GM18867 (cell line): ENCODE results near the gene HECTD4.
"Not testable (repeated sequence)": the region's sequence is repeated elsewhere in the genome, so short reads cannot be mapped to it uniquely, and the experiment has no call there.

Experiments
- ATAC-seq: cut with Tn5 transposase; IDR thresholded peaks from one replicate; pipeline ENCODE4 v1.9.1; 2021; ENCODE audit warnings: mild to moderate bottlenecking, moderate library complexity; ENCODE audit not compliant: unreplicated experiment

Gene HECTD4

DNA sequence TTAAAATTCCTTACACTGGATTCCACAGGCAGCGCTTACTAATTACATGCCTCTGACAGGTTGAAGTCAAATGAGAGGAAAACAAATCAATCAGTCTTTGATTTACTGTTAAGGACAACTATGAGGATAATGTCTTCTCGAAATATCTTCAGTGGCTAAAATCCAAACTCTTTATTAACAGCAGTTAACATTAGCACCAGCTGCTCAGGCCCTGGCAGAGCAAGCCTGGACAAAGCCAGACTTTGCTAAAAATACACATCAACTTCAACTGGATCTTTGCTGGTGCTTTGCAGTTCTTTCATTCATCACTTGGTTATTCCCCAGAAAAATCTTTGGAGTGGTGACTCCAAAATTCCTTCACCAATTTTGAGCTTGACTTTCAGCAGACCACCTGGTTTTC, 98.7 kb downstream of the HECTD4 start:
- ATAC-seq = no peak

DNA sequence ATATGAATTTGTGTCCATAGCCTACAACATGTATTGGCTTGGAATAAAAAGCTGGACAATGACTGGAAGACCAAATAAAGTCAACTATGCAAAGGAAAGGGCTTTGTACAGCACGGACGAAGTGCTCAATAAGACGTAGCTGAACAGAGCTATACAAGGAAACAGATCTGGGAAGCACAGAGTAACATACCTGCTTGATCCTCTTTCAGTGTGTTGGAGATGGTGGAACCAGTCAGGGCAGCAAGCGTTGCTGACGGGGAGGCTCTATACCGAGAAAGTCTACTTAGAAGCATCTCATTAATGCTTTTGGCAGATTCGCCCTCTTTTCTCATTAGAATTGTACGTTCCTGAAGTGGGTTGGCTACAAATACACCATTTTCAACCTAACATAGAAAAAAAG, 99.3 kb downstream of the HECTD4 start:
- ATAC-seq = no peak

DNA sequence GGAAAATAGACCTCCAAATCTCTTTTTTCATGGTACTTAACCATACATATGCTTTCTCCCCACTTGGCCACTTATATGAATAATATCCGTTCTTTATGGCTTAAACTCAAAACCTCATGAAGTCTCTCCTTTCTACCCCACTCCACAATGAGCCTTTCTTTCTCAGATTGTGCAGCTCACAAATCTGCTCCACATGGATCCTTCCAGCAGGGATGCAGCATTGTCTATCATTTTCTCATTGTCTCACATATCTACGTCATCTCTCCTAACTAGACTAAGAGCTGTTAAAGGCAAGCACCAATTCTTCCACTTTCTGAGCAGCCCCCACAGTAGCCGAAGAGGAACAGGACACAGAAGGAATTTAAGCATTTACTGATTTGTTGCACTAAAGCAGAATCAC, 106.4 kb downstream of the HECTD4 start:
- ATAC-seq = no peak

DNA sequence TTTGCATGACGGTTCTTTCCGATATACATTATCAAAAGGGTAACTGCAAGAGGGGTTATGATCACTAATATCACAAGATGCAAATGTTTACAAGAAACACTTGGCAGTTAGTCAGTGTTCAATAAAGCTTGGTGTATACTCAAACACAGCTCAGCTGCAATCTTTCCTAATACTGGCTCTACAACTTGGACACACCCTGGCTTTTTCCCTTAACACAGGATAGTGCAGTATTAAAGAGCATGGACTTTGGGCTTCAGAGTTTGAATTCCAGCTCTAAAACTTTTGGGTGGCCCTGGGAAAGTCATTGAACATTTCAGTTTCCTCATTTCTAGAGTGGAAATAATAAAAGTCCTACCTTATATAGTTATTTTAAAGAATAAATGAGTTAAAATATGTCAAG, 107.0 kb downstream of the HECTD4 start:
- no peak for ATAC-seq

DNA sequence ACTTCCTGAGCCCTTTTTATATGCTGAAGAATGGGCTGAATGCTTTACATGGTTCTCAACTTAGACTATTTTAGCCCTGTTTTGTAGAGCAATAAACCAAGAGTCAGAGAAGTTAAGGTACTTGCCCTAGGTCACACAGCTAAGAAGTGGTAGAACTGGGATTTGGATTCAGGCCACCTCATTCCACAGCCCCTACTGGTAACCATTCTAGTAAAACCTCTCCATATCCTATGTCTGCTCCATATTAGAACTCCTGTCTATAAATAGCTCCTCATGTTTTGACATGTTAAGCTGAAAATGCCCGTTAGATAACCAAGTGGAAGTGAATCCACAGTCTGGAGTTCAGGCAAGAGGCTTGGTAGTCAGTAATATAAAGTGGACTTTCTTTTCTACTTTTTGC, 111.6 kb downstream of the HECTD4 start:
- ATAC-seq = no peak

DNA sequence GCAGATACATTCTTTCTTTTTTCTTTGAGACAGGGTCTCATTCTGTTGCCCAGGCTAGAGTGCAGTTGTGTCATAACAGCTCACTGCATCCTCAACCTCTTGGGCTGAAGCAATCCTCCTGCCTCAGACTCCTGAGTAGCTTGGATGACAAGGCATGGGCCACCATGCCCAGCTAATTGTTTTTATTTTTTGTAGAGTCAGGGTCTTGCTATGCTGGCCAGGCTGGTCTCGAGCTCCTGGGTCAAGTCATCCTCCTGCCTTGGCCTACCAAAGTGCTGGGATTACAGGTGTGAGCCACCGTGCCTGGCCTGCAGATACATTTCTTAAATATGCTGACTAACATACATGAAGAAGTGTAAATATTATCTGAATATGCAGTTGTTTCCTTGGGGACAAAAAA, 115.8 kb downstream of the HECTD4 start:
- ATAC-seq = no peak

DNA sequence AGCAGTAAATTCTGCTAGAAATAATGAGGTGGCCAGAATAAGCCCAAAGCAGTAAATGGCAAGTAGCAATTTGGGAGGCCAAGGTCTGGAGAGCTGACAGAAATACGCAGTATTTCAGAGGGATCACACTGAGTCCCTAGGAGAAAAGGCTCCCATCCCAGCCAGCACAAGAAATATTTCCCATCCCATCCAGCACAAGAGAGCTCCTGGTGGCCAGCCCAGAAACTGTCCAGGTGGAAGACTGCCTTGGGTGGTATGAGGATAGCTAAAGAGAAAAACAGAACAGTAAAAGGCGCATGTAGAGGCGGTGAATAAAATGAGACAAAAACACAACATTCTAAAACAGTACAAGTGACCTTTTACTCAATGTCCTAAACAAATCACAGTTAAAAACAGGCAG, 120.7 kb downstream of the HECTD4 start:
- no peak for ATAC-seq

DNA sequence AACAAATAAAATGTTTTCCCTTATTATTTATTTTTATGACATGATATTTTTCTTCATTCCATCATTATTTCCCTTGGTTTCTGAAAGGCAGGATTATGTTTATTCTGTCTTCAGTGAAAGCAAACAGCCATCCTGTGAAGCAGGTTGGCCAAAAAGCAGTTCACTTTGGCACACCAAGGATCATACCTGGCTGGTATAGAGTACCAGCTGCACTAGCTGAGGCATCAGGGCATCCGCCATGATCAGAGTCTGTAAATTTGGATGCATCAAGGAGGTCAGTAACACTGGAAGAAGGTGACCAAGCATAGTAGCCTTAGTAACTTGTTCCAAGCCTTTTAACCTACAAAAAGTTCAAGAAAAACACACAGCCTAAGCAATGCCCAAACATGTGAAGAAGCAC, 123.3 kb downstream of the HECTD4 start:
- no peak for ATAC-seq

DNA sequence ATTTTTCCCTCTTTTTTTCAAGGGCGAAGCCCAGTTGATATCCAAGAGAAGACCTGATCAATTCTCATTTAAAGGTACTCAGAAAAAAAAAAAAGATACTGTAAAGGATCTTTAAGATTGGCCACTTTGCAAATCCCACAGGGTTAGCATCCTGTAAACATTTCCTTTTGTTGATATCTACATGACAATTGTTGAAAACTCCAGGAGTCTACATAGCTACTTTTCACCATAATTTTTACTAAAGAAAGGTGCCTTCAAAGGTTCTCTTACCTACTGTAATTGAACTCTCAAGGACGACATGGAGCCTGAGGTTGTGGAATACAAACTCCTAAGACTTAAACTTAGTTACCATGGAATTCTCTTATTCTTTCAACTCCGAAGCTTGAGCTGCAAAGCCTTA, 125.5 kb downstream of the HECTD4 start:
- no peak for ATAC-seq

DNA sequence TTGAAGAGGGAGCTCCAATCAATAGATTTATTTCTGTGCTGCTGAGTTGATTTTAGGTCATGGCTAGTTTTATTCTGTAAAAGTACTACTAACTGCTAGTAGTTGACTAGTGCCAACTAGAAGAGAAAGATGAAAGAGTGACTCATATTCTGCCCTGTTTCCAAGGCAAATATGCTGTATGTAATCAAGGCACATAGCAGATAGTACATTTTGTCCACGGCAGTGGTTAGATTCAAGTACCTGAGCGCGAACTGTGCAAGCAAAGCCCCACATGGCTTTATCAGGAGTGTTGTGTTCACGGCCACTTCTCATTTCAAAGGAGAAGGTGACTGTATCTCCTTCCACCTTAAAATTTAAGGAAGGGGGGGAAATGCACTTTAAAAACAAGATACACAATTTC, 130.0 kb downstream of the HECTD4 start:
- no peak for ATAC-seq

DNA sequence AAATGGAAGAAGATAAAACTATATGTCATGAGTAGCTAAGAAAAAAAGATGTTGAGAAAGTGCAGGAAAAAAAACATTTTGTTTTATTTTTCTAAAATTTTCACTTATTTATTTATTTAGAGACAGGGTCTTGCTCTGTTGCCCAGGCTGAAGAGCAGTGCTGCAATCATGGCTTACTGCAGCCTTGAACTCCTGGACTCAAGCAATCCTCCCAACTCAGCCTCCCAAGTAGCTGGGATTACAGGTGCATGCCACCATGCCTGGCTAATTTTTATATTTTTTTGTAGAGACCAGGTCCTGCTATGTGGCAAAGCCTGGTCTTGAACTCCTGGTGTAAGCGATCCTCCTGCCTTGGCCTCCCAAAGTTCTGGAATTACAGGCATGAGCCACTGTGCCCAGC, 137.3 kb downstream of the HECTD4 start:
- ATAC-seq = not testable (repeated sequence)

DNA sequence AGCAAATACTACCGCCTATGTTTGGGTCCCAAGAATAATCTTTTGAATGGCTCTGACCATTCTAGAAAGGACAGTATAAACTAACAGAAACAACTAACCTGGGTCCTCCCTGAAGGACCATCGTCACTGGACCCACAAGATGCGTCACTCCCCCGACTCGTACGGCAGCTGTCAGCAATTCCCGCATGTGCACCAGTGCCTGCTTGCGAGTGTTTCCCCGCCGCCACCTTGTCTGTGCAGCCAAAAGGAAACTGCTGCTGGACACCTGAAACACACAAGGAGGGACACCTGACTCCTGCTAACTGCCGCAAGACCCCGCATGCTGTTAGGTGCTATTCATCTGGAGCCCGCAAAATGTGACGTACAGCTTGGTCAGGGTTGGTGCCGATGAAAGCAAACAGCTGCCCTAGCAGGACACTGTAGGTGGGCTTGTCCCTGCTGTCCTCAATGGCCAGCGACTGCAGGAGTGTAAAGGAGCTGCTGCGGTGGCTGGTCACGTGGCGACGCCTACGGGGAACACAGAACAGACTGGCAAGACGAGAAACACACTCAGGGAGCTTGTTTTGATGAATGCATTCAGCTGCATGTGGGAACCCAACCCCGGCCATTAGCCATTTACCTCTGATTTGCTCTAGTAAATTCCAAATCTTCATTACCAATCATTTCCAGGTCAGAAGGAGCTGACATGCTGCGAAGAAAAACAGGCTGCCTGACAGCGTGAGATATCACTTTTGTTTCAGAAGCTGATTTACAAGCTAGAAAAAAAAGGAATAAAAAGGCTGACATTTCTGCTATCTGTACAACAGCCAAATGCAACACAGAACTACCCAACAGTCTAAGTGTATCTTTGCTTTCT, 138.7 kb downstream of the HECTD4 start:
- no peak for ATAC-seq

DNA sequence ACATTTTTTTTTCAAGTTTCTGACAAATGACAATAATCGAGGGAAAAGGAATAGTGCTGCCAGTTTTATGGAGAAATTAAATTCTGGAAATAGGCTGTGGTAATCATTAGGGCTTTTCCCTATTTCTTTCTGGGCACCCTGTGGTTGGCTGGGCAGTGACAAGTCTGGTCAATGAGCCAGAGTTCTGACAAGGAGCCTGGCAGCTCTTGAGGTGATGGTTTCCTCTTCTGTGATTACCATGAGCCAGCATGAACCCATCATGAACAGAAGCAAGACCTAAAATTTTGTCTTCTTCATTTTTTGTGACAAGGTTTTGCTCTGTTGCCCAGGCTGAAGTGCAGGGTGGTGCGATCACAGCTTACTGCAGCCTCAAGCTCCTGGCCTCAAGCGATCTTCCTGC, 141.1 kb downstream of the HECTD4 start:
- no peak for ATAC-seq

DNA sequence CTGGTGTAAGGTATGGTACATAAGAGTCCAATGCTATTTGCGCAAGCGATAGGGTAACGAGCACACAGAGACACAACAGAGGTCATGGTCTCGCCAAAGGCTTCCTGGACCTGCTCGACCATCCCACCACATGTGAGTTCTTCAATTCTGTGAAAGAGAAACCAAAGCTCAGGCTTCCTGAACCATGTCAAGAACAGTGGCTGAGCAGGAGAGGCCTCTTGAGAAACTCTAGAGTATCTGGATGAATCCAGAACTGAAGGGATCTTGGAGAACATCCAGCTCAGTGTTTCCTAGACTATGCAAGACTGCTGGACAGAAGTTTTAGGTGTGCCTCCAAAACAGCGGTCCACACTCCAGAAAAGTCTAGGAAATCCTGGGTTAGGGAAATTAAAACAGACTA, 142.3 kb downstream of the HECTD4 start:
- ATAC-seq = no peak

DNA sequence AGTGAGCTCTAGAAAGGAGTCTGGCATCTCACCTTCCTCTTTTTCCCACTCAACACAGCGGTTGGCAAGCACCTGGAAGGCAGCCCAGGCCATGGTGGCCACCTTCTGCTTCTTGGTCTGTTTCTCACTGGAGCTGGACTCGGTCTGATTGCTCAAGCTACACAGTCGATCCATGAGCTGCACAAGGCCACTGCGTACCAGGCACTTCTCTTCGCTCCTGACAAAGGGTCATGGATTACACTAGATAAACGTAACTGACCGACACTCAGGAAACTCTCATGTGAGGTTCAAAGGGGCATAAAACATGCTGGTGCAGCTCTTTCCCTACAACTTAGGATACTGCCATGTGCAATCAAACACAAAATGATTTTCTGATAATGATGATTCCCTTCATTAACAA, 143.2 kb downstream of the HECTD4 start:
- no peak for ATAC-seq

DNA sequence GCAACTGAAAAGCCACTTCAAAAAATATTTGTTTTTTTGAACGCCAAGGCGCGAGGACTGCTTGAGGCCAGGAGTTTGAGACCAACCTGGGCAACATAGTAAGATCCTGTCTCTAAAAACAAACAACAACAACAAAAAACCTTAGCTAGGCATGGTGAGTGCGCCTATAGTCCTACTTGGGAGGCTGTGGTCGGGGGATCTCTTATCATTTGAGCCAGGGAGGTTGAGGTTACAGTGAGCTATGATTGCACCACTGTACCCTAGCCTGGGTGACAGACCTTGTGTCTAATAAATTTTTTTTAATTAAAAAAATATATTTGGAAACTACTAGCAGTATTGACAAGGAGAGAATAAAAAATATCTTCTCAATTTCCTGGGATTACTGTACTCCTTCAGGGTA, 143.8 kb downstream of the HECTD4 start:
- ATAC-seq = no peak

DNA sequence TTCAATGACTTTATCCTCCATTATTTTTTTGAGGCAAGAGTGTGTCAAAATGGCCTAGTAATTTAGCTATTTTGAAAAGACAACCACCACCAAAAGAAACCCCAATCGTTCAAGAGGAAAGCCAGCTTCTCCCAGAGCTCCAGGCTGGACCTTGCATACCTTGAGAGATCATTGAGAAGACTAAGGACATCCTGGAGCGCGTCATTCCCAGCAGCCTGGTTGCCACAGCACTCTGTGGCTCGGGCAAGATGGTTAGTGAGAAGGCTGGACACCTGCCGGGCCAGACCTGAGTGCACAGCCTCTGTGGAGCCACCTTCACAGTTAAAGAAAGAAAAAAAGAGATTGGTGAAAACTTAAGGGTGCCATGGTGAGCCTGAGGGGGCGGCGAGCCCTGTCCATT, 145.4 kb downstream of the HECTD4 start:
- ATAC-seq = no peak

DNA sequence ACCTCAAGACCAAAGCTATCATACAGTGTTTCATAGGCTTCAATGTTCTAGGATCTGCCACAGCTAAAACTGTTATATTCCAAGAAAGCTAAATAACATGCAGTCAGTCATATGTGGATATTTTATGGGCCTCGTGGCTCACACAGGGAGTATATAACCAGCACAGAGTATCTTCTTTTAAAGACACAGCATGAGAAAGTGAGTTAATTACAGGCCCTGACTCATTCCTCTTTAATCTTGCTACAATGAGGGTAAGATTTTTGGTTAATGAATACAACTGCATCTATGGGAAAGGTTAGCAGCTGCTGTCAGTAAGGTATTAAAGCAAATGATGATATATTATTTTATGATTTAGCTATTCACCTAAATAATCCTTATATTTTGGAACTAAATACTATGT, 145.8 kb downstream of the HECTD4 start:
- ATAC-seq = no peak

DNA sequence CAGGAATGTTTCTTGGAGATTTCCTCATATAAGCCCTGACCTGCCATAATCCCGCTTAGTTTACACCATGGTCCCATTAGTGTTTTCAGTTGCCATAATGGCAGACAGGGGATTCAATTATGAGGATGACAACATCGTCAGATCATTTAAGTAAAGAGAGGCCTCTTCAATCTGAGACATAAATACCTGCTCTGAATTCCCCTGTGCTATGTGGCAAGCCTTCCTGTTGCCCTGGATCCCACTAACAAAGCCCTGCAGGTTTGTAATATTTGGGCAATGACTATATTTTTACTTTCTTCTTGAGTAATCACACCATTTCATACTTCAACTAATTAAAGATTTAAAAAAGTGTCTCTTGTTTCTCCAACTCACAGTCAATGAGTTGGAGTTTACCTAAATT, 147.9 kb downstream of the HECTD4 start:
- no peak for ATAC-seq

DNA sequence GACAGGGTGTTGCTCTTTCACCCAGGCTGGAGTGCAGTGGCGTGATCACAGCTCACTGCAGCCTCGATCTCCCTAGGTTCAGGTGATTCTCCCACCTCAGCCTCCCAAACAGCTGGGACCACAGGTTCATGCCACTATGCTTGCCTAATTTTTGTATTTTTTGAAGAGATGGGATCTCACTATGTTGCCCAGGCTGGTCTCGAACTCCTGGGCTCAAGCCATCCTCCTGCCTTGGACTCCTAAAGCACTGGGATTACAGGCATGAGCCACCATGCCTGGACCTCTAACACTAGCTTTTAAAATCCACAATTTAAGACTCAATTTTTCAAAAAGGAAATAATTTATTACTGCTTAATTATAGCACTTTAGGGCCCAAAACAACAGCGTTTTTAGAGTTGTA, 149.0 kb downstream of the HECTD4 start:
- ATAC-seq = no peak

DNA sequence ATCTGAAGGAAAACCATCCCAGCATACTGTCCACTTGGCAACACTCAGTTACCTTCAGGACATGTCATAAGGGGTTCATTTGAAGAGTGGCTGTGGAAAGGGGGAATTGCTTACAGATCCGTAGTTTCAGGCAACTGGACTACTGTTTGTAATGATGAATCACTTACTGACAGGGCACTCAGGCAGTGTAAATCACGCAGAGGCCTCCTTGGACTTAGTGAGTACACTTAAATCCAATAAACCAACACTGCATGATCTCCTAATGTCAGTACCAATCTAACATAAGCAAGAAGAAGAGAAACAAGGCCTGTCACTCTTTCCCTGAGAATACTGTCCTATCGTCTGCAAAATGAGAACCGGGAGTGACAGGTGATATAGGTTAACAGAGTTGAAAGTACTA, 152.1 kb downstream of the HECTD4 start:
- ATAC-seq = no peak

DNA sequence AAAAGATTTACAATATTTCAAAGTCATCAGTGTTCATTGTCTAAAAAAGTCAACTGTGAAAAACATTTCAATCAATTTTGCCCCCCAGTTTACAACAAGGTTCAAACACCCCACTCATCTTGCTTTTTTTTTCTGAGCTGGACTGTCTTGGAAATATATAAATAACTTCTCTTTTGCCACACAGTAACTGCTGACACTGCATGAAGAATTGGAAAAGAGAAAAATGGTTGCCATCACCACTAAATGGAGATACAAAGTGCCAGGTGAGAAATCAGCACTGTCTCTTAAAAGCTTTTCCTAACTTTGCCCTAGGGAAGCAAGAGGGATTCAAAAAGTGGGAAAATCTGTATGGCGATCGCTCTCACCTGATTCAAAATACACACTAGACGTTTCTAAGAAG, 155.5 kb downstream of the HECTD4 start:
- ATAC-seq = no peak

DNA sequence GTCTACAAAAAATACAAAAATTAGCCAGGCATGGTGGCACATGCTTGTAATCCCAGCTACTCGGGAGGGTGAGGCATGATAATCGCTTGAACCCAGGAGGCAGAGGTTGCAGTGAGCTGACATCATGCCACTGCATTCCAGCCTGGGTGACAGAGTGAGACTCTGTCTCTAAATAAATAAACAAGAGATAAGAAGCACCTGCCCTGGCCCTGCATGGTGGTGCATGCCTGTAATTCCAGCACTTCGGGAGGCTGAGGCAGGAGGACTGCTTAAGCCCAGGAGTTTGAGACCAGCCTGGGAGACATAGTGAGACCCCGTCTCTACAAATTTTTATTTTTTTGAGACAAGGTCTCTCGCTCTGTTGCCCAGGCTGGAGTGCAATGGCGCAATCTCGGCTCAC, 161.6 kb downstream of the HECTD4 start:
- ATAC-seq = not testable (repeated sequence)
